ENCODE results near the gene ZNF467.

The ZNF467 gene

GRCh38 chr7:149815121-149815520 lies 41.7 kb upstream of the ZNF467 start:
- Histone ChIP-seq H3K79me2 (ENCODE audit: insufficient read depth, low read depth) (no peaks in the 10 kb centered on the region), H3K4me2 (no peak overlapping the region), H3K36me3 (ENCODE audit: insufficient read depth) (no peaks in the 10 kb centered on the region), H3K4me1 (ENCODE audit: low read depth, poor library complexity, severe bottlenecking) (no peaks in the 10 kb centered on the region), H3K27me3 (ENCODE audit: insufficient read depth, low read depth) (peaks cover 66% of the 10 kb centered on the region), H3K4me3 (IDR thresholded peaks at IDR 0.05; ENCODE audit: insufficient read depth, low read depth, low read length) (no peak overlapping the region), H2AFZ (ENCODE audit: low read depth) (no peak overlapping the region), H3K27ac (no peak overlapping the region), H3K9ac (no peak overlapping the region), H4K20me1 (ENCODE audit: insufficient read depth) (no peaks in the 10 kb centered on the region)
- TF ChIP-seq CTCF (conservative IDR thresholded peaks at IDR 0.05; ENCODE audit: low read depth, low read length) = no peak

- H3K27me3 ChIP-seq (ENCODE audit: insufficient read depth, low read depth) = peaks cover 63% of the 10 kb centered on the region
These were observed 41.1 kb upstream of the ZNF467 start for GRCh38 chr7:149814494-149814893.

GRCh38 chr7:149813254-149814035 lies 40.1 kb upstream of the ZNF467 start:
- Histone ChIP-seq H3K27ac (no peak overlapping the region), H4K20me1 (ENCODE audit: insufficient read depth) (no peaks in the 10 kb centered on the region), H3K4me1 (ENCODE audit: low read depth, poor library complexity, severe bottlenecking) (no peaks in the 10 kb centered on the region), H3K4me2 (no peak overlapping the region), H3K79me2 (ENCODE audit: insufficient read depth, low read depth) (no peaks in the 10 kb centered on the region), H3K9ac (no peak overlapping the region), H2AFZ (ENCODE audit: low read depth) (no peak overlapping the region), H3K36me3 (ENCODE audit: insufficient read depth) (no peaks in the 10 kb centered on the region), H3K27me3 (ENCODE audit: insufficient read depth, low read depth) (peaks cover 56% of the 10 kb centered on the region), H3K4me3 (IDR thresholded peaks at IDR 0.05; ENCODE audit: insufficient read depth, low read depth, low read length) (no peak overlapping the region)
- TF ChIP-seq CTCF (conservative IDR thresholded peaks at IDR 0.05; ENCODE audit: low read depth, low read length) = no peak

More at GRCh38 chr7:149814494-149814893, 41.1 kb upstream of the ZNF467 start:
- Histone ChIP-seq H3K4me3 (IDR thresholded peaks at IDR 0.05; ENCODE audit: insufficient read depth, low read depth, low read length) (no peak overlapping the region), H3K4me2 (no peak overlapping the region), H3K4me1 (ENCODE audit: low read depth, poor library complexity, severe bottlenecking) (no peaks in the 10 kb centered on the region), H2AFZ (ENCODE audit: low read depth) (no peak overlapping the region), H3K9ac (no peak overlapping the region), H3K27ac (no peak overlapping the region), H3K36me3 (ENCODE audit: insufficient read depth) (no peaks in the 10 kb centered on the region), H3K79me2 (ENCODE audit: insufficient read depth, low read depth) (no peaks in the 10 kb centered on the region), H4K20me1 (ENCODE audit: insufficient read depth) (no peaks in the 10 kb centered on the region)
- no peak for TF ChIP-seq CTCF (conservative IDR thresholded peaks at IDR 0.05; ENCODE audit: low read depth, low read length)

GRCh38 chr7:149811831-149812490 lies 38.6 kb upstream of the ZNF467 start:
- H3K9ac ChIP-seq = no peak overlapping the region
- H3K27ac ChIP-seq = no peak overlapping the region
- H3K79me2 ChIP-seq (ENCODE audit: insufficient read depth, low read depth) = no peaks in the 10 kb centered on the region
- H3K4me2 ChIP-seq = no peak overlapping the region
- no peaks in the 10 kb centered on the region for H3K36me3 ChIP-seq (ENCODE audit: insufficient read depth)
- no peak overlapping the region for H2AFZ ChIP-seq (ENCODE audit: low read depth)
- H4K20me1 ChIP-seq (ENCODE audit: insufficient read depth) = no peaks in the 10 kb centered on the region
- H3K27me3 ChIP-seq (ENCODE audit: insufficient read depth, low read depth) = peaks cover 55% of the 10 kb centered on the region
- TF ChIP-seq CTCF (conservative IDR thresholded peaks at IDR 0.05; ENCODE audit: low read depth, low read length) = no peak
- H3K4me3 ChIP-seq (IDR thresholded peaks at IDR 0.05; ENCODE audit: insufficient read depth, low read depth, low read length) = no peak overlapping the region
- H3K4me1 ChIP-seq (ENCODE audit: low read depth, poor library complexity, severe bottlenecking) = no peaks in the 10 kb centered on the region
